22Rv1 (cell line): ENCODE measurements around the gene CYB561D1.

Experiments
- H3K27ac ChIP-seq: fragments of 450-650 bp; 2 replicates; pipeline ENCODE4 v1.5.1; 2017
- CTCF ChIP-seq: fragments of 450-650 bp; IDR thresholded peaks from 2 replicates; pipeline ENCODE4 v1.5.1; 2017; ENCODE audit warnings: mild to moderate bottlenecking
- ZFX ChIP-seq: fragments of 450-650 bp; IDR thresholded peaks from 2 replicates; pipeline ENCODE4 v1.6.1; 2017; ENCODE audit warnings: antibody characterized with exemption, borderline replicate concordance

The CYB561D1 gene

GRCh38 chr1:109474697-109475096 lies 19.2 kb upstream of the CYB561D1 start:
- H3K27ac ChIP-seq, result no peak overlapping the region
- no peak for TF ChIP-seq CTCF
- no peak for TF ChIP-seq ZFX

GRCh38 chr1:109475261-109475660 lies 18.6 kb upstream of the CYB561D1 start:
- TF ChIP-seq CTCF (no peak), ZFX (no peak)
- no peak overlapping the region for H3K27ac ChIP-seq

GRCh38 chr1:109476825-109477224 lies 17.1 kb upstream of the CYB561D1 start:
- no peak overlapping the region for H3K27ac ChIP-seq
- TF ChIP-seq CTCF, result no peak
- no peak for TF ChIP-seq ZFX

- H3K27ac ChIP-seq, result no peak overlapping the region
- TF ChIP-seq ZFX (no peak), CTCF (no peak)
Measured at GRCh38 chr1:109477821-109478220, 16.1 kb upstream of the CYB561D1 start.

- TF ChIP-seq CTCF (no peak), ZFX (no peak)
- H3K27ac ChIP-seq, result no peak overlapping the region
Measured at GRCh38 chr1:109478806-109479205, 15.1 kb upstream of the CYB561D1 start.

- TF ChIP-seq ZFX (no peak), CTCF (no peak)
Measured at GRCh38 chr1:109479311-109479710, 14.6 kb upstream of the CYB561D1 start.

GRCh38 chr1:109479901-109480300 lies 14.0 kb upstream of the CYB561D1 start:
- TF ChIP-seq ZFX (no peak), CTCF (no peak)
- no peak overlapping the region for H3K27ac ChIP-seq

More at GRCh38 chr1:109479311-109479710, 14.6 kb upstream of the CYB561D1 start:
- H3K27ac ChIP-seq, result no peak overlapping the region
